GM19193 (cell line): ENCODE results near the gene FOXN3.

Source experiments
- POLR2A ChIP-seq: IDR thresholded peaks from 4 replicates; pipeline ENCODE4 v1.6.1; 2011; ENCODE audit not compliant: insufficient read depth, insufficient read length; ENCODE audit errors: extremely low read depth

FOXN3 gene

GRCh38 chr14:89443042-89443629 lies 26.1 kb upstream of the FOXN3 start:
- no peak for TF ChIP-seq POLR2A

- no peak for TF ChIP-seq POLR2A
Observed at GRCh38 chr14:89442280-89442679, 25.2 kb upstream of the FOXN3 start.

- TF ChIP-seq POLR2A, result no peak
Observed at GRCh38 chr14:89440986-89441909, 24.2 kb upstream of the FOXN3 start.

GRCh38 chr14:89435892-89436656 lies 19.0 kb upstream of the FOXN3 start:
- TF ChIP-seq POLR2A, result no peak

GRCh38 chr14:89435492-89435891 lies 18.5 kb upstream of the FOXN3 start:
- TF ChIP-seq POLR2A, result no peak

GRCh38 chr14:89432226-89432625 lies 15.2 kb upstream of the FOXN3 start:
- no peak for TF ChIP-seq POLR2A

- TF ChIP-seq POLR2A, result no peak
Observed at GRCh38 chr14:89430391-89431236, 13.6 kb upstream of the FOXN3 start.

GRCh38 chr14:89429199-89430181 lies 12.5 kb upstream of the FOXN3 start:
- TF ChIP-seq POLR2A, result no peak

GRCh38 chr14:89428546-89429198 lies 11.6 kb upstream of the FOXN3 start:
- no peak for TF ChIP-seq POLR2A

GRCh38 chr14:89428173-89428523 lies 11.1 kb upstream of the FOXN3 start:
- no peak for TF ChIP-seq POLR2A

- no peak for TF ChIP-seq POLR2A
Observed at GRCh38 chr14:89427426-89428172, 10.6 kb upstream of the FOXN3 start.

GRCh38 chr14:89425931-89426330 lies 8.9 kb upstream of the FOXN3 start:
- TF ChIP-seq POLR2A, result no peak
